K562 (cell line): ENCODE results near the gene LRP6. TPM values are rescaled to one million over a fixed set of nuclear protein-coding genes. Genes with fewer than 3 reads are reported as not detected.

ENCODE experiments used
- ATAC-seq: fragments of 200-7000 bp; cut with Tn5 transposase; 3 replicates; pipeline ENCODE4 v1.9.1; 2020; ENCODE audit warnings: moderate library complexity
- BruUV-seq: library from RNA; stranded (reverse); fragments of 400-500 nt; replicated peaks from 2 replicates; lab custom pipeline; 2021; lab: Mats Ljungman, UMichigan
- CTCF ChIA-PET: fragments of 300-600 bp; formaldehyde crosslinking; extraction: SDS; loops from one replicate; lab custom pipeline; 2021; ENCODE audit warnings: low intra/inter-chr PET ratio; lab: Yijun Ruan, JAX
- POLR2A ChIA-PET: fragments of 300-600, 350-650 bp; sonication (Branson Sonifier 250); formaldehyde crosslinking; extraction: SDS; loops from one replicate; lab custom pipeline; 2021; ENCODE audit warnings: antibody characterized with exemption, inconsistent platforms; lab: Yijun Ruan, JAX
- DNase-seq, 4 experiments: peaks; one replicate each; pipeline versions ENCODE4 v3.0.0 to v3.0.0-alpha.2; 2011 to 2018; ENCODE audit warnings: low spot score in 3 of 4, mixed read lengths in 3 of 4; ENCODE audit errors: extremely low read depth in 1 of 4
- FAIRE-seq: peaks from 2 replicates; lab custom pipeline; 2011; peaks lifted over from hg19 to GRCh38; lab: Jason Lieb, UNC
- H2AFZ ChIP-seq: 2 replicates; pipeline ENCODE4 v1.6.0; 2011; ENCODE audit warnings: low read depth, low read length, control low read depth, inconsistent platforms
- H3K27ac ChIP-seq: fragments of 200-600 bp; 3 replicates; pipeline ENCODE4 v1.8.0; 2011; ENCODE audit warnings: low read depth, mild to moderate bottlenecking, control low read depth, inconsistent platforms, low read length, moderate library complexity, mixed read lengths; ENCODE audit errors: extremely low read depth
- H3K27me3 ChIP-seq, 2 experiments: fragments of 300-600 bp in 1 of 2; 2 replicates in 1 of 2; 3 replicates in 1 of 2; pipeline versions ENCODE4 v1.6.0 to v1.8.0; 2011; ENCODE audit warnings: inconsistent platforms in 2 of 2, low read length in 2 of 2, mild to moderate bottlenecking in 1 of 2, mixed read lengths in 1 of 2, moderate library complexity in 1 of 2; ENCODE audit not compliant: control insufficient read depth in 2 of 2, insufficient read depth in 2 of 2
- H3K36me3 ChIP-seq: fragments of 300-600 bp; 3 replicates; pipeline ENCODE4 v1.8.0; 2011; ENCODE audit warnings: mild to moderate bottlenecking, low read length, inconsistent platforms; ENCODE audit not compliant: control insufficient read depth, insufficient read depth
- H3K4me1 ChIP-seq, 2 experiments: fragments of 200-600 bp in 1 of 2; replicated peaks in 1 of 2; 2 replicates in 1 of 2; 3 replicates in 1 of 2; pipeline versions ENCODE4 v1.5.1 to v1.8.0; 2011; ENCODE audit warnings: inconsistent platforms in 2 of 2, low read length in 2 of 2, mild to moderate bottlenecking in 1 of 2, mixed read lengths in 1 of 2, moderate library complexity in 1 of 2; ENCODE audit not compliant: control insufficient read depth in 2 of 2, insufficient read depth in 2 of 2
- H3K4me2 ChIP-seq: 2 replicates; pipeline ENCODE4 v1.6.1; 2011; ENCODE audit warnings: low read length, control low read depth, inconsistent platforms, mixed read lengths; ENCODE audit not compliant: insufficient read depth
- H3K4me3 ChIP-seq: fragments of 200-600 bp; sonication (generic), shearing (Covaris generic); 2 replicates; pipeline ENCODE4 v1.5.1; 2016; ENCODE audit warnings: control low read depth, inconsistent platforms
- H3K79me2 ChIP-seq: fragments of 200-600 bp; 3 replicates; pipeline ENCODE4 v1.8.0; 2011; ENCODE audit warnings: low read length, inconsistent platforms; ENCODE audit not compliant: control insufficient read depth, insufficient read depth
- H3K9ac ChIP-seq, 2 experiments: 2 replicates each; pipeline versions ENCODE4 v1.6.0 to v1.6.1; 2011; ENCODE audit warnings: low read depth in 2 of 2, low read length in 2 of 2, control low read depth in 1 of 2, inconsistent platforms in 1 of 2, mild to moderate bottlenecking in 1 of 2, mixed read lengths in 1 of 2; ENCODE audit not compliant: insufficient read depth in 1 of 2
- H3K9me1 ChIP-seq: one replicate; pipeline ENCODE4 v1.6.0; 2011; ENCODE audit warnings: inconsistent platforms, mild to moderate bottlenecking, low read length, moderate library complexity; ENCODE audit not compliant: control insufficient read depth, insufficient read depth
- H3K9me3 ChIP-seq: replicated peaks from 2 replicates; pipeline ENCODE4 v1.5.1; 2011; ENCODE audit warnings: low read depth, low read length, inconsistent platforms; ENCODE audit not compliant: control insufficient read depth, insufficient read depth
- H4K20me1 ChIP-seq: replicated peaks from 2 replicates; pipeline ENCODE4 v1.6.1; 2011; ENCODE audit warnings: low read length, inconsistent platforms, mixed read lengths; ENCODE audit not compliant: control insufficient read depth, insufficient read depth
- DMBX1 ChIP-seq: fragments of 250-450 bp; sonication (Bioruptor Pico); IDR thresholded peaks from 2 replicates; pipeline ENCODE4 v1.8.0; 2022; ENCODE audit warnings: inconsistent platforms, mild to moderate bottlenecking, moderate library complexity, borderline replicate concordance
- FOXA3 ChIP-seq, 2 experiments: fragments of 450-650 bp in 1 of 2; sonication (generic) in 1 of 2; formaldehyde crosslinking; IDR thresholded peaks in 1 of 2; conservative IDR thresholded peaks in 1 of 2; 2 replicates each; pipeline versions ENCODE4 v1.4.0 to v1.8.0; 2020 to 2022; ENCODE audit warnings: mild to moderate bottlenecking in 2 of 2, missing genetic modification reagents in 1 of 2
- FOXM1 ChIP-seq, 2 experiments: fragments of 450-650 bp in 1 of 2; sonication (generic) in 1 of 2; formaldehyde crosslinking in 1 of 2; IDR thresholded peaks; 2 replicates each; pipeline versions ENCODE4 v1.6.1 to v1.9.0; 2017 to 2022; ENCODE audit warnings: low read depth in 2 of 2, mild to moderate bottlenecking in 2 of 2, missing genetic modification reagents in 1 of 2, moderate library complexity in 1 of 2
- KHSRP ChIP-seq: fragments of 450-650 bp; IDR thresholded peaks from 2 replicates; pipeline ENCODE4 v1.6.1; 2017
- PCBP2 ChIP-seq: fragments of 200-400 bp; formaldehyde crosslinking; IDR thresholded peaks from 2 replicates; pipeline ENCODE4 v1.6.1; 2018; ENCODE audit warnings: low read length, low read depth, mild to moderate bottlenecking, moderate library complexity; ENCODE audit not compliant: poor library complexity, severe bottlenecking
- PHF20 ChIP-seq: fragments of 450-650 bp; IDR thresholded peaks from 2 replicates; pipeline ENCODE4 v1.6.1; 2018; ENCODE audit not compliant: partially characterized antibody
- RFX5 ChIP-seq: IDR thresholded peaks from 2 replicates; pipeline ENCODE4 v1.6.1; 2011; ENCODE audit warnings: low read depth, mild to moderate bottlenecking, improper control_type of control experiment, low read length
- SREBF1 ChIP-seq: fragments of 150-350 bp; IDR thresholded peaks from 2 replicates; pipeline ENCODE4 v1.6.1; 2014; ENCODE audit warnings: antibody characterized with exemption, low read depth, low read length, borderline replicate concordance
- SRSF9 ChIP-seq: fragments of 200-400 bp; formaldehyde crosslinking; IDR thresholded peaks from 2 replicates; pipeline ENCODE4 v1.6.1; 2017; ENCODE audit warnings: low read depth, low read length, borderline replicate concordance
- TEAD1 ChIP-seq, 2 experiments: fragments of 450-650 bp in 1 of 2; sonication (generic) in 1 of 2; formaldehyde crosslinking; IDR thresholded peaks; 2 replicates each; pipeline versions ENCODE4 v1.4.0 to v1.8.0; 2020 to 2022; ENCODE audit warnings: mild to moderate bottlenecking in 2 of 2, missing genetic modification reagents in 1 of 2
- ZBTB7A ChIP-seq: IDR thresholded peaks from 2 replicates; pipeline ENCODE4 v1.6.1; 2011; ENCODE audit warnings: low read depth, mild to moderate bottlenecking, low read length, moderate library complexity, borderline replicate concordance; ENCODE audit not compliant: control insufficient read depth
- ZEB2 ChIP-seq: fragments of 450-650 bp; IDR thresholded peaks from 2 replicates; pipeline ENCODE4 v1.6.1; 2016
- ZNF12 ChIP-seq: sonication (generic); formaldehyde crosslinking; IDR thresholded peaks from 2 replicates; pipeline ENCODE4 v1.4.0; 2020; ENCODE audit warnings: mild to moderate bottlenecking, missing genetic modification reagents
- ZNF75A ChIP-seq: fragments of 450-650 bp; formaldehyde crosslinking; IDR thresholded peaks from 2 replicates; pipeline ENCODE4 v1.4.0; 2020; ENCODE audit warnings: mild to moderate bottlenecking
- ZNF764 ChIP-seq: fragments of 250-450 bp; sonication (Bioruptor Pico); IDR thresholded peaks from 2 replicates; pipeline ENCODE4 v1.4.0; 2020; ENCODE audit warnings: low read depth, mild to moderate bottlenecking, moderate library complexity
- WGBS: fragments of 100-300 bp; shearing (Covaris generic); methylation state at CpG from one replicate; pipeline ENCODE4 v1.1.6; 2016; ENCODE audit warnings: low coverage, mixed read lengths; ENCODE audit not compliant: insufficient coverage; ENCODE audit errors: missing lambda C conversion rate; 5-methylcytosine and 5-hydroxymethylcytosine counted together
- in situ Hi-C: fragments of 300-500 bp; cut with MboI; formaldehyde crosslinking; loops from 4 replicates; pipeline ENCODE4 v1.15.0; 2018; ENCODE audit warnings: inconsistent platforms, mixed read lengths
- intact Hi-C: fragments of 100-400 bp; cut with micrococcal nuclease; formaldehyde crosslinking; loops from 2 replicates; pipeline ENCODE4 v1.14.2; 2022
- polyA plus RNA-seq, 8 experiments: library from polyadenylated mRNA; depleted of rRNA in 4 of 8; stranded (reverse) in 5 of 8; unstranded in 3 of 8; fragments of >200 nt; fragmentation: Nextera tagmentation in 2 of 8; fragmentation: Illumina TruSeq in 1 of 8; extraction: Ambion mirVana in 2 of 8; extraction: Trizol in 1 of 8; gene quantifications; 2 replicates each; pipeline versions ENCODE4 v1.2.1 to v1.2.3, GENCODE V29; 2011 to 2014; ENCODE audit warnings: inconsistent platforms in 1 of 8, missing spikeins in 1 of 8
- total RNA-seq, 7 experiments: library from RNA; depleted of rRNA in 6 of 7; stranded (reverse); fragments of >200 nt in 6 of 7; fragmentation: Illumina TruSeq in 2 of 7; extraction: Trizol in 2 of 7; gene quantifications; 2 replicates each; pipeline versions ENCODE4 v1.2.1 to v1.2.3, GENCODE V29; 2011 to 2021; ENCODE audit warnings: low replicate concordance in 1 of 7
- TF ChIP-seq, protein P1 (sequence below): sonication (generic); formaldehyde crosslinking; IDR thresholded peaks from 2 replicates; pipeline ENCODE4 v1.8.0; 2022; ENCODE audit warnings: mild to moderate bottlenecking, missing genetic modification reagents
- TF ChIP-seq, protein P2 (sequence below), 2 experiments: fragments of 450-650 bp in 1 of 2; sonication (generic) in 1 of 2; formaldehyde crosslinking in 1 of 2; IDR thresholded peaks in 1 of 2; conservative IDR thresholded peaks in 1 of 2; 2 replicates each; pipeline versions ENCODE4 v1.6.1 to v1.8.1; 2016 to 2023; ENCODE audit warnings: mild to moderate bottlenecking in 2 of 2, moderate library complexity in 2 of 2, inconsistent platforms in 1 of 2, missing genetic modification reagents in 1 of 2

LRP6 gene
- total and polyA plus RNA-seq, 9 of the 15 experiments (the other 6 are each of a cell fraction or from before 2014, with no cell fraction given), result 3.0 to 17.0 (median 10.8) TPM

- WGBS, result 64% methylated on average over 2 of the region's 2 CpGs
- H3K4me1 ChIP-seq, result no peaks in the 10 kb centered on the region
- H3K9ac ChIP-seq, result no peak overlapping the region
- ATAC-seq, result no peak
- H3K9me3 ChIP-seq, result no peaks in the 10 kb centered on the region
- no peak overlapping the region for H3K4me2 ChIP-seq
- no peaks in the 10 kb centered on the region for H3K79me2 ChIP-seq
- in situ Hi-C loops (no loop called here), intact Hi-C loops (no loop called here)
- no peak overlapping the region for H3K27ac ChIP-seq
- FAIRE-seq, result no peak
- H3K9me1 ChIP-seq, result no peaks in the 10 kb centered on the region
- no peaks in the 10 kb centered on the region for H4K20me1 ChIP-seq
- no peaks in the 10 kb centered on the region for H3K27me3 ChIP-seq
- TF ChIP-seq, protein P1, sequence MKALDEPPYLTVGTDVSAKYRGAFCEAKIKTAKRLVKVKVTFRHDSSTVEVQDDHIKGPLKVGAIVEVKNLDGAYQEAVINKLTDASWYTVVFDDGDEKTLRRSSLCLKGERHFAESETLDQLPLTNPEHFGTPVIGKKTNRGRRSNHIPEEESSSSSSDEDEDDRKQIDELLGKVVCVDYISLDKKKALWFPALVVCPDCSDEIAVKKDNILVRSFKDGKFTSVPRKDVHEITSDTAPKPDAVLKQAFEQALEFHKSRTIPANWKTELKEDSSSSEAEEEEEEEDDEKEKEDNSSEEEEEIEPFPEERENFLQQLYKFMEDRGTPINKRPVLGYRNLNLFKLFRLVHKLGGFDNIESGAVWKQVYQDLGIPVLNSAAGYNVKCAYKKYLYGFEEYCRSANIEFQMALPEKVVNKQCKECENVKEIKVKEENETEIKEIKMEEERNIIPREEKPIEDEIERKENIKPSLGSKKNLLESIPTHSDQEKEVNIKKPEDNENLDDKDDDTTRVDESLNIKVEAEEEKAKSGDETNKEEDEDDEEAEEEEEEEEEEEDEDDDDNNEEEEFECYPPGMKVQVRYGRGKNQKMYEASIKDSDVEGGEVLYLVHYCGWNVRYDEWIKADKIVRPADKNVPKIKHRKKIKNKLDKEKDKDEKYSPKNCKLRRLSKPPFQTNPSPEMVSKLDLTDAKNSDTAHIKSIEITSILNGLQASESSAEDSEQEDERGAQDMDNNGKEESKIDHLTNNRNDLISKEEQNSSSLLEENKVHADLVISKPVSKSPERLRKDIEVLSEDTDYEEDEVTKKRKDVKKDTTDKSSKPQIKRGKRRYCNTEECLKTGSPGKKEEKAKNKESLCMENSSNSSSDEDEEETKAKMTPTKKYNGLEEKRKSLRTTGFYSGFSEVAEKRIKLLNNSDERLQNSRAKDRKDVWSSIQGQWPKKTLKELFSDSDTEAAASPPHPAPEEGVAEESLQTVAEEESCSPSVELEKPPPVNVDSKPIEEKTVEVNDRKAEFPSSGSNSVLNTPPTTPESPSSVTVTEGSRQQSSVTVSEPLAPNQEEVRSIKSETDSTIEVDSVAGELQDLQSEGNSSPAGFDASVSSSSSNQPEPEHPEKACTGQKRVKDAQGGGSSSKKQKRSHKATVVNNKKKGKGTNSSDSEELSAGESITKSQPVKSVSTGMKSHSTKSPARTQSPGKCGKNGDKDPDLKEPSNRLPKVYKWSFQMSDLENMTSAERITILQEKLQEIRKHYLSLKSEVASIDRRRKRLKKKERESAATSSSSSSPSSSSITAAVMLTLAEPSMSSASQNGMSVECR, result no peak
- TF ChIP-seq ZNF12 (CRISPR knock-in tag) (no peak), ZNF764 (no peak), SRSF9 (no peak), FOXA3 (CRISPR knock-in tag; conservative IDR thresholded peaks at IDR 0.05 in 1 of 2, IDR thresholded peaks at IDR 0.05 in 1 of 2) (no peak), KHSRP (no peak), FOXM1 (IDR thresholded peaks at IDR 0.05; ENCODE audit: low read depth) (no peak), FOXM1 (CRISPR knock-in tag; IDR thresholded peaks at IDR 0.05; ENCODE audit: low read depth) (no peak), ZBTB7A (no peak), ZEB2 (no peak), ZNF75A (CRISPR knock-in tag) (no peak), TEAD1 (CRISPR knock-in tag; IDR thresholded peaks at IDR 0.05) (no peak), PCBP2 (no peak), PHF20 (no peak), DMBX1 (no peak), SREBF1 (no peak), RFX5 (no peak)
- TF ChIP-seq, protein P2, sequence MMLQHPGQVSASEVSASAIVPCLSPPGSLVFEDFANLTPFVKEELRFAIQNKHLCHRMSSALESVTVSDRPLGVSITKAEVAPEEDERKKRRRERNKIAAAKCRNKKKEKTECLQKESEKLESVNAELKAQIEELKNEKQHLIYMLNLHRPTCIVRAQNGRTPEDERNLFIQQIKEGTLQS (IDR thresholded peaks at IDR 0.05), result no peak
- TF ChIP-seq, protein P2 (CRISPR knock-in tag; conservative IDR thresholded peaks at IDR 0.05), result no peak
- no TSS peak for BruUV-seq
- peaks cover 21% of the 10 kb centered on the region; the same call in 1 of the 3 replicates for H3K36me3 ChIP-seq
- DNase-seq, result no peak
- ChIA-PET POLR2A (interaction anchor here (0.6 kb wide), 1 partner anchor 128 kb away, joined by 4 read pairs; no protein-coding TSS in a partner anchor), CTCF (no interaction called here)
- no peak overlapping the region for H3K4me3 ChIP-seq
- no peak overlapping the region for H2AFZ ChIP-seq
Observed at GRCh38 chr12:12116677-12117076, 150.2 kb downstream of the LRP6 start.
